Neural progenitor cell (in vitro differentiated cells): ENCODE results near the gene SLC13A4. TPM values are rescaled to one million over a fixed set of nuclear protein-coding genes. Genes with fewer than 3 reads are reported as not detected.

Source experiments
- DNase-seq: peaks from one replicate; pipeline ENCODE4 v3.0.0-alpha.2; 2016; ENCODE audit warnings: low spot score
- H2AFZ ChIP-seq: fragments of 200-600 bp; sonication (generic); replicated peaks from 2 replicates; pipeline ENCODE4 v1.6.1; 2016; ENCODE audit warnings: antibody characterized with exemption
- H3F3A ChIP-seq: fragments of 200-600 bp; sonication (generic); 2 replicates; pipeline ENCODE4 v1.6.1; 2016; ENCODE audit warnings: antibody characterized with exemption, low read depth
- H3K27ac ChIP-seq: fragments of 200-600 bp; sonication (generic); 2 replicates; pipeline ENCODE4 v1.5.1; 2016; ENCODE audit warnings: mild to moderate bottlenecking
- H3K27me3 ChIP-seq: fragments of 200-600 bp; sonication (generic); 2 replicates; pipeline ENCODE4 v1.6.1; 2016; ENCODE audit warnings: mild to moderate bottlenecking, moderate library complexity
- H3K36me3 ChIP-seq: fragments of 200-600 bp; sonication (generic); 2 replicates; pipeline ENCODE4 v1.5.1; 2016
- H3K4me1 ChIP-seq: fragments of 200-600 bp; sonication (generic); 2 replicates; pipeline ENCODE4 v1.6.1; 2016; ENCODE audit warnings: mixed run types
- H3K4me2 ChIP-seq: fragments of 200-600 bp; sonication (generic); 2 replicates; pipeline ENCODE4 v1.6.1; 2016
- H3K4me3 ChIP-seq: fragments of 200-600 bp; sonication (generic); 2 replicates; pipeline ENCODE4 v1.5.1; 2016
- H3K79me2 ChIP-seq: fragments of 200-600 bp; sonication (generic); 2 replicates; pipeline ENCODE4 v1.6.1; 2016; ENCODE audit warnings: low read depth
- H3K9ac ChIP-seq: fragments of 200-600 bp; sonication (generic); 2 replicates; pipeline ENCODE4 v1.6.1; 2016
- H3K9me3 ChIP-seq: fragments of 200-600 bp; sonication (generic); 2 replicates; pipeline ENCODE4 v1.5.1; 2016; ENCODE audit warnings: low read depth
- H4K20me1 ChIP-seq: fragments of 200-600 bp; sonication (generic); 2 replicates; pipeline ENCODE4 v1.6.1; 2016; ENCODE audit warnings: low read depth
- H3K27ac Mint-ChIP-seq: 3 replicates; pipeline ENCODE4 v1.8.0; 2021; ENCODE audit warnings: mixed read lengths
- H3K27me3 Mint-ChIP-seq: 2 replicates; pipeline ENCODE4 v1.8.0; 2022; ENCODE audit warnings: low read depth, mild to moderate bottlenecking, inconsistent platforms, moderate library complexity, mixed read lengths; ENCODE audit not compliant: insufficient read depth
- H3K36me3 Mint-ChIP-seq: 3 replicates; pipeline ENCODE4 v1.8.0; 2021; ENCODE audit warnings: mixed read lengths
- H3K4me1 Mint-ChIP-seq: 3 replicates; pipeline ENCODE4 v1.8.0; 2021; ENCODE audit warnings: mixed read lengths
- H3K4me3 Mint-ChIP-seq: 3 replicates; pipeline ENCODE4 v1.8.0; 2021; ENCODE audit warnings: mild to moderate bottlenecking, moderate library complexity, mixed read lengths
- H3K9me3 Mint-ChIP-seq: 3 replicates; pipeline ENCODE4 v1.8.0; 2020; ENCODE audit warnings: mixed read lengths
- EZH2 ChIP-seq: fragments of 200-600 bp; sonication (generic); IDR thresholded peaks from 2 replicates; pipeline ENCODE4 v1.6.1; 2017; ENCODE audit warnings: antibody characterized with exemption, mild to moderate bottlenecking, moderate library complexity
- EZH2phosphoT487 ChIP-seq: fragments of 200-600 bp; sonication (generic); IDR thresholded peaks from 2 replicates; pipeline ENCODE4 v1.6.1; 2017; ENCODE audit warnings: antibody characterized with exemption
- total RNA-seq: library from RNA; depleted of rRNA; stranded (reverse); fragments of >200 nt; gene quantifications from 2 replicates; pipeline ENCODE4 v1.2.3, GENCODE V29; 2015; ENCODE audit warnings: low replicate concordance
- TF ChIP-seq, protein P1 (sequence below): fragments of 200-600 bp; sonication (generic); IDR thresholded peaks from 2 replicates; pipeline ENCODE4 v1.5.1; 2017; ENCODE audit warnings: antibody characterized with exemption, mild to moderate bottlenecking

Gene SLC13A4
- total RNA-seq, 1 donor from 2014 or later = 0.28 TPM

DNA sequence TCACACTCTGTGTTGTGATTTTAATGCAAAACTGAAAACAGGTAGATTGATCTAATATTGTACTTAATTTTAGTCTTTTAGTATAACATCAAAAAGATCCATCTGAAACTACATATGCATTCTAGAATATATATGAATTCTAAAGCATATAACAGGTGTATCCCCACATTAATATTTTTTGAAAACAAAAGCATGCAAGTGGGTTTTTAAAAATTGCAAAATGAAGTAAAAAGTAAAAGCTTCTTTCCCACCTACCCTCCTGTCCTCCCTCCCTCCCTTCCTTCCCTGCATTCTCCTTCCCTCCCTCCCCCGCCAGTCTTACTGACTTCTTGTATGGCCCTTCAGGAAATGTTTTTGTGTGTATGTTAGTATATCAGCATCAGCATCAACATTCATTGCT, 80.2 kb downstream of the SLC13A4 start:
- no peak overlapping the region for H3K27ac Mint-ChIP-seq
- peaks cover 2% of the 10 kb centered on the region for H3K27me3 Mint-ChIP-seq
- Histone ChIP-seq H4K20me1 (no peaks in the 10 kb centered on the region), H3K36me3 (peaks cover 24% of the 10 kb centered on the region), H3F3A (no peaks in the 10 kb centered on the region), H3K79me2 (no peaks in the 10 kb centered on the region), H3K9ac (no peak overlapping the region), H3K4me1 (no peaks in the 10 kb centered on the region), H3K9me3 (no peaks in the 10 kb centered on the region), H3K27me3 (no peaks in the 10 kb centered on the region), H3K4me3 (no peak overlapping the region), H3K4me2 (no peak overlapping the region), H3K27ac (peak overlapping the region; percentile 64), H2AFZ (no peak overlapping the region)
- no peak overlapping the region for H3K4me3 Mint-ChIP-seq
- no peak for DNase-seq
- H3K36me3 Mint-ChIP-seq = peaks cover 16% of the 10 kb centered on the region
- TF ChIP-seq, protein P1, sequence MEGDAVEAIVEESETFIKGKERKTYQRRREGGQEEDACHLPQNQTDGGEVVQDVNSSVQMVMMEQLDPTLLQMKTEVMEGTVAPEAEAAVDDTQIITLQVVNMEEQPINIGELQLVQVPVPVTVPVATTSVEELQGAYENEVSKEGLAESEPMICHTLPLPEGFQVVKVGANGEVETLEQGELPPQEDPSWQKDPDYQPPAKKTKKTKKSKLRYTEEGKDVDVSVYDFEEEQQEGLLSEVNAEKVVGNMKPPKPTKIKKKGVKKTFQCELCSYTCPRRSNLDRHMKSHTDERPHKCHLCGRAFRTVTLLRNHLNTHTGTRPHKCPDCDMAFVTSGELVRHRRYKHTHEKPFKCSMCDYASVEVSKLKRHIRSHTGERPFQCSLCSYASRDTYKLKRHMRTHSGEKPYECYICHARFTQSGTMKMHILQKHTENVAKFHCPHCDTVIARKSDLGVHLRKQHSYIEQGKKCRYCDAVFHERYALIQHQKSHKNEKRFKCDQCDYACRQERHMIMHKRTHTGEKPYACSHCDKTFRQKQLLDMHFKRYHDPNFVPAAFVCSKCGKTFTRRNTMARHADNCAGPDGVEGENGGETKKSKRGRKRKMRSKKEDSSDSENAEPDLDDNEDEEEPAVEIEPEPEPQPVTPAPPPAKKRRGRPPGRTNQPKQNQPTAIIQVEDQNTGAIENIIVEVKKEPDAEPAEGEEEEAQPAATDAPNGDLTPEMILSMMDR = no peak
- TF ChIP-seq EZH2 (no peak), EZH2phosphoT487 (no peak)
- H3K9me3 Mint-ChIP-seq = no peaks in the 10 kb centered on the region
- peaks cover 4% of the 10 kb centered on the region for H3K4me1 Mint-ChIP-seq

DNA sequence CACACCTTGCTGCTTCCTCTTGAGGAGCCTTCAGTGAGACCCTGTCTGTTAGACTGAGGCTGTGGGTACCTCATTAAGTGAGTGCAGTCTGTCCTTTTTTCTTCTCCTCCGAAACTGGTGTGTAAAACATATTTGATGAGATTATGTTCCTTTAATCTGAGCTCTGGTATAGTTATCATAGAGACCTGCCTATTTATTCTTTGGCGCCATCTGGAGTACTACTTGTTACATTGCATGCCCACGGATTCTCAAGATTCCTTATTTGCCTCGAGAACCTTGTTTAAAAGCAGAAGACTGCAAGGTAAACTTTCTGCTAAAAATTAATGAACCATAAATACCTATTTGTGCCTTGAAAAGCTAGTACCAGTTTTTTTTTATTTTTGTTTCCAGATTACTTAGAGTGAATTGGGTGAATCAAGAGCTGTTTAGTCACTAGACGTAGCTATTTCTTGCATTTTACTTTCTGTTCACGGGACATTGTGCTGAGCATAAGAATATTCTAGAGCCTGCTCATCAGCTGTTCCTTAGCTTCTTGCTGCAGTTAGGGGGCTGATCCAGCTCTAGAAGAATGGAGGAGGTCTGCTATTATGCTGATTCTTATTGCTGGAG, 82.6 kb downstream of the SLC13A4 start:
- H3K9ac ChIP-seq = no peak overlapping the region
- H3F3A ChIP-seq = no peaks in the 10 kb centered on the region
- H3K4me3 ChIP-seq = no peak overlapping the region
- no peaks in the 10 kb centered on the region for H4K20me1 ChIP-seq
- no peaks in the 10 kb centered on the region for H3K9me3 ChIP-seq
- H3K4me3 Mint-ChIP-seq = no peak overlapping the region
- no peaks in the 10 kb centered on the region for H3K4me1 Mint-ChIP-seq
- H3K36me3 Mint-ChIP-seq = peaks cover 22% of the 10 kb centered on the region
- H3K27ac Mint-ChIP-seq = no peak overlapping the region
- TF ChIP-seq, protein P1 = peak; percentile 69
- TF ChIP-seq EZH2phosphoT487 = no peak
- H3K9me3 Mint-ChIP-seq = no peaks in the 10 kb centered on the region
- no peaks in the 10 kb centered on the region for H3K79me2 ChIP-seq
- no peak overlapping the region for H2AFZ ChIP-seq
- peaks cover 2% of the 10 kb centered on the region for H3K27me3 Mint-ChIP-seq
- no peak overlapping the region for H3K4me2 ChIP-seq
- peaks cover 30% of the 10 kb centered on the region for H3K36me3 ChIP-seq
- peak; percentile 59 for DNase-seq
- H3K4me1 ChIP-seq = no peaks in the 10 kb centered on the region
- no peak overlapping the region for H3K27ac ChIP-seq
- no peaks in the 10 kb centered on the region for H3K27me3 ChIP-seq

- no peak overlapping the region for H3K9ac ChIP-seq
- DNase-seq = no peak
- no peaks in the 10 kb centered on the region for H3K79me2 ChIP-seq
- H3K27ac ChIP-seq = no peak overlapping the region
- peaks cover 36% of the 10 kb centered on the region for H3K36me3 ChIP-seq
- no peaks in the 10 kb centered on the region for H3K27me3 ChIP-seq
- Mint-ChIP-seq H3K27me3 (peaks cover 2% of the 10 kb centered on the region), H3K27ac (no peak overlapping the region), H3K36me3 (peaks cover 27% of the 10 kb centered on the region), H3K4me1 (no peaks in the 10 kb centered on the region), H3K4me3 (no peak overlapping the region), H3K9me3 (no peaks in the 10 kb centered on the region)
- no peak overlapping the region for H3K4me2 ChIP-seq
- TF ChIP-seq EZH2phosphoT487 (no peak), EZH2 (no peak)
- TF ChIP-seq, protein P1 = no peak
- no peak overlapping the region for H2AFZ ChIP-seq
- H3F3A ChIP-seq = no peaks in the 10 kb centered on the region
- no peaks in the 10 kb centered on the region for H3K4me1 ChIP-seq
- no peaks in the 10 kb centered on the region for H4K20me1 ChIP-seq
- no peak overlapping the region for H3K4me3 ChIP-seq
- no peaks in the 10 kb centered on the region for H3K9me3 ChIP-seq
Observed at GRCh38 chr7:135644729-135645128, 83.3 kb downstream of the SLC13A4 start.
